ENCODE results near the gene AKIRIN2. TPM values are rescaled to one million over a fixed set of nuclear protein-coding genes. Genes with fewer than 3 reads are reported as not detected.

AKIRIN2 gene
- total RNA-seq, 2 donors from 2014 or later, result 70.4 to 73.5 TPM

GRCh38 chr6:87636315-87636714 lies 65.7 kb downstream of the AKIRIN2 start:
- H3K4me3 ChIP-seq (ENCODE audit: low read length), result no peak overlapping the region
- no peak overlapping the region for H3K27ac Mint-ChIP-seq
- H3K27me3 Mint-ChIP-seq (ENCODE audit: insufficient read depth), result no peaks in the 10 kb centered on the region
- DNase-seq, result no peak
- peaks cover 61% of the 10 kb centered on the region for H3K36me3 ChIP-seq (ENCODE audit: control insufficient read depth, insufficient read depth, low read length)
- 94% methylated on average over 1 of the region's 1 CpG; no CpG with 5 or more reads in 1 of the 2 experiments for WGBS, 2 experiments (ENCODE audit: insufficient coverage in 1 of 2, insufficient read length in 1 of 2)
- no peaks in the 10 kb centered on the region for H3K4me1 ChIP-seq (ENCODE audit: control insufficient read depth, insufficient read depth, low read length)
- no peaks in the 10 kb centered on the region for H3K4me1 Mint-ChIP-seq
- no peak overlapping the region for H3K9ac ChIP-seq (ENCODE audit: extremely low read depth, low read length, poor library complexity, severe bottlenecking)
- no peak for TF ChIP-seq CTCF (conservative IDR thresholded peaks at IDR 0.05)
- no peaks in the 10 kb centered on the region for H3K9me3 ChIP-seq (ENCODE audit: control insufficient read depth, low read length)
- peaks cover 36% of the 10 kb centered on the region for H3K36me3 Mint-ChIP-seq (ENCODE audit: low read depth)
- H3K27me3 ChIP-seq (ENCODE audit: control insufficient read depth, insufficient read depth, low read length, poor library complexity, severe bottlenecking), result no peaks in the 10 kb centered on the region
- no peaks in the 10 kb centered on the region for H3K9me3 Mint-ChIP-seq
- no peak overlapping the region for H3K4me3 Mint-ChIP-seq
- H3K27ac ChIP-seq (ENCODE audit: low read depth, low read length), result no peak overlapping the region

- Histone ChIP-seq H3K4me1 (ENCODE audit: control insufficient read depth, insufficient read depth, low read length) (no peaks in the 10 kb centered on the region), H3K9ac (ENCODE audit: extremely low read depth, low read length, poor library complexity, severe bottlenecking) (no peak overlapping the region), H3K4me3 (ENCODE audit: low read length) (no peak overlapping the region), H3K27me3 (ENCODE audit: control insufficient read depth, insufficient read depth, low read length, poor library complexity, severe bottlenecking) (no peaks in the 10 kb centered on the region), H3K36me3 (ENCODE audit: control insufficient read depth, insufficient read depth, low read length) (peaks cover 53% of the 10 kb centered on the region), H3K9me3 (ENCODE audit: control insufficient read depth, low read length) (no peaks in the 10 kb centered on the region), H3K27ac (ENCODE audit: low read depth, low read length) (no peak overlapping the region)
- no peaks in the 10 kb centered on the region for H3K4me1 Mint-ChIP-seq
- no peaks in the 10 kb centered on the region for H3K27me3 Mint-ChIP-seq (ENCODE audit: insufficient read depth)
- no peak for TF ChIP-seq CTCF (conservative IDR thresholded peaks at IDR 0.05)
- no peak overlapping the region for H3K27ac Mint-ChIP-seq
- no peaks in the 10 kb centered on the region for H3K9me3 Mint-ChIP-seq
- H3K4me3 Mint-ChIP-seq, result no peak overlapping the region
- peaks cover 30% of the 10 kb centered on the region for H3K36me3 Mint-ChIP-seq (ENCODE audit: low read depth)
- 71% methylated on average over 3 of the region's 3 CpGs; no CpG with 5 or more reads in 1 of the 2 experiments for WGBS, 2 experiments (ENCODE audit: insufficient coverage in 1 of 2, insufficient read length in 1 of 2)
- no peak for DNase-seq
Observed at GRCh38 chr6:87633851-87634250, 68.2 kb downstream of the AKIRIN2 start.

DNA sequence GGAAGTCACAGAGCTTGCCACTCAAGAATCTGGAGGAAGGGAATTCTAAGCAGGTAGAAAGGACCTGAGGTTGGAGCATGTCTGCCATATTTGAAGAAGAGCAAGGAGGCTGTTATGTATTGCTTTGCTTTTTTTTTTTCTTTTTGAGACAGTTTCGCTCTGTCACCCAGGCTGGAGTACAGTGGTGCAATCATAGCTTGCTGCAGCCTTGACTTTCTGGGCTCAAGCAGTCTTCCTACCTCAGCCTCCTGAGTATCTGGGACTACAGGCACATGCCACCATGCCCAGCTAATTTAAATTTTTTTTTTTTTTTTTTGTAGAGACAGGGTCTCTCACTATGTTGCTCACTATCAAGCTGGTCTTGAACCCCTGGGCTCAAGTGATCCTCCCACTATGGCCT lies 71.3 kb downstream of the AKIRIN2 start:
- H3K27ac Mint-ChIP-seq, result peak overlapping the region; percentile 8
- Histone ChIP-seq H3K4me3 (ENCODE audit: low read length) (no peak overlapping the region), H3K4me1 (ENCODE audit: control insufficient read depth, insufficient read depth, low read length) (no peaks in the 10 kb centered on the region), H3K9ac (ENCODE audit: extremely low read depth, low read length, poor library complexity, severe bottlenecking) (no peak overlapping the region), H3K27ac (ENCODE audit: low read depth, low read length) (no peak overlapping the region), H3K27me3 (ENCODE audit: control insufficient read depth, insufficient read depth, low read length, poor library complexity, severe bottlenecking) (no peaks in the 10 kb centered on the region), H3K36me3 (ENCODE audit: control insufficient read depth, insufficient read depth, low read length) (peaks cover 38% of the 10 kb centered on the region), H3K9me3 (ENCODE audit: control insufficient read depth, low read length) (no peaks in the 10 kb centered on the region)
- H3K4me3 Mint-ChIP-seq, result no peak overlapping the region
- H3K4me1 Mint-ChIP-seq, result no peaks in the 10 kb centered on the region
- WGBS, 2 experiments (ENCODE audit: insufficient coverage in 1 of 2, insufficient read length in 1 of 2), result 78 to 96% methylated on average over 1 of the region's 1 CpG
- no peaks in the 10 kb centered on the region for H3K9me3 Mint-ChIP-seq
- no peak for DNase-seq
- H3K36me3 Mint-ChIP-seq (ENCODE audit: low read depth), result peaks cover 38% of the 10 kb centered on the region
- no peak for TF ChIP-seq CTCF (conservative IDR thresholded peaks at IDR 0.05)
- no peaks in the 10 kb centered on the region for H3K27me3 Mint-ChIP-seq (ENCODE audit: insufficient read depth)

Measured in endodermal cell (in vitro differentiated cells).